GM12878 (cell line): ENCODE results near the gene MAML3. TPM values are rescaled to one million over a fixed set of nuclear protein-coding genes. Genes with fewer than 3 reads are reported as not detected.

ENCODE experiments used
- ATAC-seq: fragments of 200-7000 bp; cut with Tn5 transposase; 3 replicates; pipeline ENCODE4 v1.9.1; 2020; ENCODE audit warnings: mild to moderate bottlenecking, moderate library complexity
- BruUV-seq: library from RNA; stranded (reverse); fragments of 400-500 nt; replicated peaks from 2 replicates; lab custom pipeline; 2021; lab: Mats Ljungman, UMichigan
- CTCF ChIA-PET: fragments of 300-600 bp; sonication (Branson Sonifier 250); formaldehyde crosslinking; extraction: SDS; loops from one replicate; lab custom pipeline; 2021; ENCODE audit warnings: inconsistent platforms; lab: Yijun Ruan, JAX
- POLR2A ChIA-PET: fragments of 350-600 bp; formaldehyde crosslinking; extraction: SDS; loops from one replicate; lab custom pipeline; 2021; ENCODE audit warnings: inconsistent platforms; lab: Charles Lee
- RAD21 ChIA-PET: fragments of 300-600 bp; sonication (Branson Sonifier 250); formaldehyde crosslinking; loops from one replicate; lab custom pipeline; 2023; ENCODE audit warnings: antibody characterized with exemption; ENCODE audit not compliant: unreplicated experiment; lab: Charles Lee
- SMC1A ChIA-PET: fragments of 300-600 bp; sonication (Branson Sonifier 250); formaldehyde crosslinking; loops from one replicate; lab custom pipeline; 2023; ENCODE audit not compliant: unreplicated experiment, uncharacterized antibody; lab: Charles Lee
- DNase-seq: peaks from one replicate; pipeline ENCODE4 v3.0.0-alpha.2; 2011; ENCODE audit warnings: low read depth, low spot score
- FAIRE-seq: peaks from 3 replicates; lab custom pipeline; 2011; peaks lifted over from hg19 to GRCh38; lab: Jason Lieb, UNC
- H2AFZ ChIP-seq: 2 replicates; pipeline ENCODE4 v1.6.0; 2011; ENCODE audit warnings: low read depth, low read length, control low read depth; ENCODE audit not compliant: control insufficient read depth
- H3K27ac ChIP-seq: 2 replicates; pipeline ENCODE4 v1.5.1; 2011; ENCODE audit warnings: control low read depth; ENCODE audit not compliant: control insufficient read depth, insufficient read depth
- H3K27me3 ChIP-seq, 2 experiments: replicated peaks in 1 of 2; 2 replicates each; pipeline versions ENCODE4 v1.6.0 to v1.6.1; 2011; ENCODE audit warnings: low read length in 1 of 2; ENCODE audit not compliant: control insufficient read depth in 2 of 2, insufficient read depth in 2 of 2
- H3K36me3 ChIP-seq, 2 experiments: 2 replicates each; pipeline ENCODE4 v1.5.1; 2011; ENCODE audit warnings: low read length in 1 of 2; ENCODE audit not compliant: control insufficient read depth in 2 of 2, insufficient read depth in 2 of 2
- H3K4me1 ChIP-seq: 2 replicates; pipeline ENCODE4 v1.6.1; 2011; ENCODE audit warnings: mild to moderate bottlenecking, low read length, moderate library complexity, mixed read lengths; ENCODE audit not compliant: control insufficient read depth, insufficient read depth
- H3K4me2 ChIP-seq: 2 replicates; pipeline ENCODE4 v1.6.0; 2011; ENCODE audit warnings: control low read depth; ENCODE audit not compliant: control insufficient read depth, insufficient read depth
- H3K4me3 ChIP-seq: fragments of 200-600 bp; sonication (generic); 2 replicates; pipeline ENCODE4 v1.5.1; 2016
- H3K79me2 ChIP-seq: 2 replicates; pipeline ENCODE4 v1.6.0; 2011; ENCODE audit warnings: low read length; ENCODE audit not compliant: control insufficient read depth, insufficient read depth
- H3K9ac ChIP-seq: 2 replicates; pipeline ENCODE4 v1.8.0; 2011; ENCODE audit warnings: low read length, control low read depth, mixed read lengths; ENCODE audit not compliant: control insufficient read depth, insufficient read depth
- H3K9me3 ChIP-seq: replicated peaks from 3 replicates; pipeline ENCODE4 v1.5.1; 2011; ENCODE audit warnings: mild to moderate bottlenecking, low read length; ENCODE audit not compliant: control insufficient read depth, insufficient read depth
- H4K20me1 ChIP-seq: 2 replicates; pipeline ENCODE4 v1.6.0; 2011; ENCODE audit not compliant: control insufficient read depth, insufficient read depth
- BACH1 ChIP-seq: fragments of 450-650 bp; IDR thresholded peaks from 2 replicates; pipeline ENCODE4 v1.6.1; 2017; ENCODE audit warnings: mild to moderate bottlenecking, borderline replicate concordance
- BCL11A ChIP-seq: IDR thresholded peaks from 2 replicates; pipeline ENCODE4 v1.6.1; 2011; ENCODE audit warnings: low read depth, low read length
- BHLHE40 ChIP-seq, 2 experiments: fragments of 450-650 bp in 1 of 2; IDR thresholded peaks; 2 replicates each; pipeline ENCODE4 v1.6.1; 2011 to 2017; ENCODE audit warnings: low read depth in 2 of 2, borderline replicate concordance in 1 of 2, improper control_type of control experiment in 1 of 2, low read length in 1 of 2, mild to moderate bottlenecking in 1 of 2
- BMI1 ChIP-seq: fragments of 450-650 bp; IDR thresholded peaks from 2 replicates; pipeline ENCODE4 v1.6.1; 2016; ENCODE audit warnings: mild to moderate bottlenecking, moderate library complexity, borderline replicate concordance
- BRCA1 ChIP-seq: IDR thresholded peaks from 2 replicates; pipeline ENCODE4 v1.6.1; 2011; ENCODE audit warnings: low read depth, low read length, improper control_type of control experiment
- CHD2 ChIP-seq: IDR thresholded peaks from 2 replicates; pipeline ENCODE4 v1.6.1; 2011; ENCODE audit warnings: low read depth, low read length, improper control_type of control experiment, borderline replicate concordance
- EGR1 ChIP-seq, 2 experiments: IDR thresholded peaks; 1 replicate in 1 of 2; 2 replicates in 1 of 2; pipeline ENCODE4 v1.6.1; 2011 to 2012; ENCODE audit warnings: low read depth in 2 of 2, low read length in 2 of 2, borderline replicate concordance in 1 of 2, mild to moderate bottlenecking in 1 of 2, moderate library complexity in 1 of 2
- EP300 ChIP-seq, 2 experiments: fragments of 150-350 bp in 1 of 2; IDR thresholded peaks; 2 replicates each; pipeline ENCODE4 v1.6.1; 2011 to 2012; ENCODE audit warnings: low read depth in 2 of 2, low read length in 2 of 2, borderline replicate concordance in 1 of 2, improper control_type of control experiment in 1 of 2, inconsistent platforms in 1 of 2; ENCODE audit not compliant: control insufficient read depth in 1 of 2
- ETV6 ChIP-seq, 2 experiments: fragments of 450-650 bp in 1 of 2; IDR thresholded peaks in 1 of 2; conservative IDR thresholded peaks in 1 of 2; 2 replicates each; pipeline ENCODE4 v1.6.1; 2014; ENCODE audit warnings: antibody characterized with exemption in 1 of 2, borderline replicate concordance in 1 of 2, low read depth in 1 of 2, mild to moderate bottlenecking in 1 of 2, moderate library complexity in 1 of 2
- FOS ChIP-seq: IDR thresholded peaks from 3 replicates; pipeline ENCODE4 v1.6.1; 2011; ENCODE audit warnings: borderline replicate concordance; ENCODE audit not compliant: insufficient read length; ENCODE audit errors: extremely low read depth
- FOXK2 ChIP-seq: fragments of 450-650 bp; IDR thresholded peaks from 2 replicates; pipeline ENCODE4 v1.6.1; 2017; ENCODE audit warnings: mild to moderate bottlenecking, moderate library complexity
- HDAC2 ChIP-seq: fragments of 200-600 bp; sonication (generic); IDR thresholded peaks from 2 replicates; pipeline ENCODE4 v1.6.1; 2017
- KAT2A ChIP-seq: conservative IDR thresholded peaks from 2 replicates; pipeline ENCODE4 v1.6.1; 2011; ENCODE audit warnings: low read depth, low read length; ENCODE audit not compliant: control insufficient read depth
- MYB ChIP-seq: fragments of 150-350 bp; IDR thresholded peaks from 2 replicates; pipeline ENCODE4 v1.6.1; 2014; ENCODE audit warnings: mild to moderate bottlenecking, low read depth, low read length, borderline replicate concordance
- NFXL1 ChIP-seq: fragments of 450-650 bp; IDR thresholded peaks from 2 replicates; pipeline ENCODE4 v1.6.1; 2017; ENCODE audit warnings: antibody characterized with exemption, mild to moderate bottlenecking, borderline replicate concordance
- RB1 ChIP-seq: fragments of 450-650 bp; formaldehyde crosslinking; IDR thresholded peaks from 2 replicates; pipeline ENCODE4 v1.6.1; 2017; ENCODE audit warnings: mild to moderate bottlenecking, borderline replicate concordance
- WRNIP1 ChIP-seq: IDR thresholded peaks from 2 replicates; pipeline ENCODE4 v1.6.1; 2011; ENCODE audit warnings: low read depth, low read length, improper control_type of control experiment, borderline replicate concordance
- ZNF207 ChIP-seq: fragments of 450-650 bp; IDR thresholded peaks from 2 replicates; pipeline ENCODE4 v1.6.1; 2014; ENCODE audit warnings: antibody characterized with exemption, mild to moderate bottlenecking, borderline replicate concordance
- WGBS: methylation state at CpG from one replicate; pipeline ENCODE4 v1.1.6; 2016; ENCODE audit warnings: low lambda C conversion rate; ENCODE audit not compliant: insufficient replicate concordance, insufficient coverage; ENCODE audit errors: missing lambda C conversion rate; 5-methylcytosine and 5-hydroxymethylcytosine counted together
- in situ Hi-C: fragments of 300-500 bp; cut with MboI; formaldehyde crosslinking; loops from 9 replicates; pipeline ENCODE4 v1.14.3; 2018; ENCODE audit warnings: mixed read lengths
- intact Hi-C: fragments of 100-400 bp; cut with micrococcal nuclease; formaldehyde crosslinking; loops from one replicate; pipeline ENCODE4 v1.14.2; 2022; ENCODE audit not compliant: unreplicated experiment
- polyA plus RNA-seq, 11 experiments: library from polyadenylated mRNA; depleted of rRNA in 4 of 11; unstranded in 6 of 11; stranded (reverse) in 5 of 11; fragments of >200 nt; fragmentation: Nextera tagmentation in 4 of 11; fragmentation: Illumina TruSeq in 1 of 11; extraction: Ambion mirVana in 4 of 11; extraction: Trizol in 1 of 11; gene quantifications; 1 replicate in 1 of 11; 2 replicates in 10 of 11; pipeline versions ENCODE4 v1.2.1 to v1.2.3, GENCODE V29; 2011 to 2016; ENCODE audit warnings: inconsistent platforms in 2 of 11, missing spikeins in 2 of 11, low read depth in 1 of 11
- total RNA-seq, 4 experiments: library from RNA; depleted of rRNA in 3 of 4; stranded (reverse); fragments of >200 nt in 3 of 4; fragmentation: Illumina TruSeq in 1 of 4; extraction: Trizol in 1 of 4; gene quantifications; 2 replicates each; pipeline versions ENCODE4 v1.2.1 to v1.2.3, GENCODE V29; 2013 to 2021
- TF ChIP-seq, protein P1 (sequence below): IDR thresholded peaks from 2 replicates; pipeline ENCODE4 v1.6.1; 2011; ENCODE audit warnings: borderline replicate concordance, low read depth, mild to moderate bottlenecking, moderate library complexity, low read length; ENCODE audit not compliant: insufficient read depth, poor library complexity, severe bottlenecking

Gene MAML3
- total and polyA plus RNA-seq, 10 of the 15 experiments (the other 5 are each of a cell fraction or from before 2014, with no cell fraction given) = under 0.01 to 0.53 (median 0.06) TPM; not detected in 2

GRCh38 chr4:140140566-140140965 is 13.4 kb downstream of the MAML3 start (continued):
- TF ChIP-seq, protein P1, sequence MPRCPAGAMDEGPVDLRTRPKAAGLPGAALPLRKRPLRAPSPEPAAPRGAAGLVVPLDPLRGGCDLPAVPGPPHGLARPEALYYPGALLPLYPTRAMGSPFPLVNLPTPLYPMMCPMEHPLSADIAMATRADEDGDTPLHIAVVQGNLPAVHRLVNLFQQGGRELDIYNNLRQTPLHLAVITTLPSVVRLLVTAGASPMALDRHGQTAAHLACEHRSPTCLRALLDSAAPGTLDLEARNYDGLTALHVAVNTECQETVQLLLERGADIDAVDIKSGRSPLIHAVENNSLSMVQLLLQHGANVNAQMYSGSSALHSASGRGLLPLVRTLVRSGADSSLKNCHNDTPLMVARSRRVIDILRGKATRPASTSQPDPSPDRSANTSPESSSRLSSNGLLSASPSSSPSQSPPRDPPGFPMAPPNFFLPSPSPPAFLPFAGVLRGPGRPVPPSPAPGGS = no peak
- TF ChIP-seq EGR1 (IDR thresholded peaks at IDR 0.05; ENCODE audit: borderline replicate concordance in 1 of 2, low read depth in 2 of 2, low read length in 2 of 2) (no peak), FOXK2 (no peak), ETV6 (conservative IDR thresholded peaks at IDR 0.05 in 1 of 2, IDR thresholded peaks at IDR 0.05 in 1 of 2; ENCODE audit: borderline replicate concordance in 1 of 2, low read depth in 1 of 2) (no peak), BMI1 (no peak), EP300 (IDR thresholded peaks at IDR 0.05; ENCODE audit: borderline replicate concordance in 1 of 2, control insufficient read depth in 1 of 2, low read depth in 2 of 2, low read length in 2 of 2) (no peak), ZNF207 (no peak), BHLHE40 (IDR thresholded peaks at IDR 0.05; ENCODE audit: borderline replicate concordance in 1 of 2, low read depth in 2 of 2, low read length in 1 of 2) (no peak)

- no peak overlapping the region for H3K4me2 ChIP-seq
- H2AFZ ChIP-seq = no peak overlapping the region
- in situ Hi-C loops = no loop called here
- FAIRE-seq (no peak), ATAC-seq (no peak), DNase-seq (no peak)
- WGBS = 39% methylated on average over 6 of the region's 6 CpGs
- H3K4me1 ChIP-seq = no peaks in the 10 kb centered on the region
- peaks cover 0 to 9% of the 10 kb centered on the region in 2 experiments; a peak in 1 of 4 replicates for H3K27me3 ChIP-seq
- intact Hi-C loops = no loop called here
- ChIA-PET RAD21 (no interaction called here), SMC1A (interaction anchor here (1.5 kb wide), 1 partner anchor 15 kb away, joined by 3 read pairs; the partner anchor contains the start of gene MAML3), CTCF (no interaction called here), POLR2A (no interaction called here)
- H3K9me3 ChIP-seq = no peaks in the 10 kb centered on the region
- no peak overlapping the region for H3K4me3 ChIP-seq
- no peaks in the 10 kb centered on the region for H4K20me1 ChIP-seq
- no peak overlapping the region for H3K9ac ChIP-seq
- BruUV-seq = no TSS peak
- H3K36me3 ChIP-seq = no peaks in the 10 kb centered on the region
- no peaks in the 10 kb centered on the region for H3K79me2 ChIP-seq
- TF ChIP-seq MYB (no peak), HDAC2 (no peak), BCL11A (no peak), NFXL1 (no peak), FOS (no peak), CHD2 (no peak), BRCA1 (no peak), WRNIP1 (no peak), BACH1 (no peak), RB1 (no peak), KAT2A (no peak)
- H3K27ac ChIP-seq = no peak overlapping the region
These were observed 15.6 kb downstream of the MAML3 start for GRCh38 chr4:140138428-140138827.
